ENCODE data around the gene KBTBD6.

Gene KBTBD6

DNA sequence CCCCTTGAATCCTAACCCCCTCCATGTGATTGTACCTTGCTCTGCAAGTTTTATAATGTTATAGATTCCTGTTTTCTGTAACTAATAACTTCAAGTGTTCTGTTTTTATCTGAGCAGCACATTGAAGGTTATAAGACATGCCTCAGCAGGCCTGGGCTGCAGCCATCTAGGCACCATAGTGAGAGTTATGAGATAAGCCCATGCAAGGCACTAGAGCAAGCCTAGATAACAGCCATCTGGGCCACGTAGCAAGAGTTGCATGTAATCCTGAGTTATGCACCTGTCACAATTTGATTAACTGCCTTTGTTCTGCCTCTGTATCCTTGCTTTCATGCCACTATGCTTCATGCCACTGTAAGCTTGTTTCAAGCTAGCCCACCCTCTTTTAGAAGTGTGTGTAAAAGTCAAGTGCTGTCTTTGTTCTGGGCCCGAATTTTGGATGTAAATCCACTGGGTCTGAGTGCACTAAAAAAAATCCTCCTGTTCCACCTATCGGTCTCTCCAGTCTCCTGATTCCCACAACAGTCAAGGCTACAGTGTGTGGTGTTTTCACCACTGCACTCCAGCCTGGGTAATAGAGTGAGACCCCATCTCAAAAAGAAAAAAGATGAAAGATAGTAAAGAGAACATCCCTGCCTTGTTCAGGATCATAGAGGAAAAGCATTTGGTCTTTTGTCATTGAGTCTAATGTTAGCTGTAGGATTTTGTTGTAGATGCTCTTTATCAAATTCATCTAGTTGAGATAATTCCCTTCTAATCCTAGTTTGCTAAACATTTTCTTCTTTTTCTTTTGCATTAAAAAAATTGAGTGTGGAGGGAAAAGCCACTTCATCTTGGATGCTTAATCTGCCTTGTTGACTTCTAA lies 16.0 kb upstream of the KBTBD6 start (continued):
- TF ChIP-seq, protein P1, sequence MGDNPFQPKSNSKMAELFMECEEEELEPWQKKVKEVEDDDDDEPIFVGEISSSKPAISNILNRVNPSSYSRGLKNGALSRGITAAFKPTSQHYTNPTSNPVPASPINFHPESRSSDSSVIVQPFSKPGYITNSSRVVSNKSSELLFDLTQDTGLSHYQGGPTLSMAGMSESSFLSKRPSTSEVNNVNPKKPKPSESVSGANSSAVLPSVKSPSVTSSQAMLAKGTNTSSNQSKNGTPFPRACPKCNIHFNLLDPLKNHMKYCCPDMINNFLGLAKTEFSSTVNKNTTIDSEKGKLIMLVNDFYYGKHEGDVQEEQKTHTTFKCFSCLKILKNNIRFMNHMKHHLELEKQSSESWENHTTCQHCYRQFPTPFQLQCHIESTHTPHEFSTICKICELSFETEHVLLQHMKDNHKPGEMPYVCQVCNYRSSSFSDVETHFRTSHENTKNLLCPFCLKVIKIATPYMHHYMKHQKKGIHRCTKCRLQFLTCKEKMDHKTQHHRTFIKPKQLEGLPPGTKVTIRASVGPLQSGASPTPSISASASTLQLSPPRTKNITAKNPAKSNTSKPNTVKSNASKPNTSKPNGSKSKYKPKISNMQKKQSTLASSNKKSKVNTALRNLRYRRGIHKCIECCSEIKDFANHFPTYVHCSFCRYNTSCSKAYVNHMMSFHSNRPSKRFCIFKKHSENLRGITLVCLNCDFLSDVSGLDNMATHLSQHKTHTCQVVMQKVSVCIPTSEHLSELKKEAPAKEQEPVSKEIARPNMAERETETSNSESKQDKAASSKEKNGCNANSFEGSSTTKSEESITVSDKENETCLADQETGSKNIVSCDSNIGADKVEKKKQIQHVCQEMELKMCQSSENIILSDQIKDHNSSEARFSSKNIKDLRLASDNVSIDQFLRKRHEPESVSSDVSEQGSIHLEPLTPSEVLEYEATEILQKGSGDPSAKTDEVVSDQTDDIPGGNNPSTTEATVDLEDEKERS (tag by site-specific recombination; IDR thresholded peaks at IDR 0.05) = peak; percentile 100
- TF ChIP-seq ZNF394 (tag by site-specific recombination; IDR thresholded peaks at IDR 0.05; ENCODE audit: borderline replicate concordance) = no peak
- TF ChIP-seq TRIM28 (IDR thresholded peaks at IDR 0.05; ENCODE audit: borderline replicate concordance, low read length) = no peak
- peak; percentile 92; the same call in 1 of the 2 replicates for TF ChIP-seq ZNF571 (tag by site-specific recombination; IDR thresholded peaks at IDR 0.05)
- no peak for TF ChIP-seq ZNF473 (tag by site-specific recombination; IDR thresholded peaks at IDR 0.05)
- peak; percentile 45; the same call in 1 of the 2 replicates for TF ChIP-seq ZNF2 (tag by site-specific recombination; IDR thresholded peaks at IDR 0.05)
- TF ChIP-seq, protein P2, sequence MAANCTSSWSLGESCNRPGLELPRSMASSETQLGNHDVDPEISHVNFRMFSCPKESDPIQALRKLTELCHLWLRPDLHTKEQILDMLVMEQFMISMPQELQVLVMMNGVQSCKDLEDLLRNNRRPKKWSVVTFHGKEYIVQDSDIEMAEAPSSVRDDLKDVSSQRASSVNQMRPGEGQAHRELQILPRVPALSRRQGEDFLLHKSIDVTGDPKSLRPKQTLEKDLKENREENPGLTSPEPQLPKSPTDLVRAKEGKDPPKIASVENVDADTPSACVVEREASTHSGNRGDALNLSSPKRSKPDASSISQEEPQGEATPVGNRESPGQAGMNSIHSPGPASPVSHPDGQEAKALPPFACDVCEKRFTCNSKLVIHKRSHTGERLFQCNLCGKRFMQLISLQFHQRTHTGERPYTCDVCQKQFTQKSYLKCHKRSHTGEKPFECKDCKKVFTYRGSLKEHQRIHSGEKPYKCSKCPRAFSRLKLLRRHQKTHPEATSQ (tag by site-specific recombination; IDR thresholded peaks at IDR 0.05) = 0 out of 2 replicates have a peak, but pooled peaks have one; percentile 76
- peak; percentile 94 for TF ChIP-seq ZNF658 (tag by site-specific recombination; IDR thresholded peaks at IDR 0.05)
- no peak for TF ChIP-seq ZNF404 (tag by site-specific recombination; IDR thresholded peaks at IDR 0.05)
- no peak for TF ChIP-seq HOXC10 (CRISPR knock-in tag; IDR thresholded peaks at IDR 0.05)
- TF ChIP-seq ZBTB20 (tag by site-specific recombination; IDR thresholded peaks at IDR 0.05) = no peak
- peak; percentile 37; the same call in 1 of the 2 replicates for TF ChIP-seq ZNF214 (tag by site-specific recombination; IDR thresholded peaks at IDR 0.05; ENCODE audit: borderline replicate concordance)
- peak; percentile 84; the same call in 1 of the 2 replicates for TF ChIP-seq GLI4 (tag by site-specific recombination; IDR thresholded peaks at IDR 0.05)
- no peak for TF ChIP-seq ZNF133 (tag by site-specific recombination; IDR thresholded peaks at IDR 0.05)
- TF ChIP-seq, protein P3, sequence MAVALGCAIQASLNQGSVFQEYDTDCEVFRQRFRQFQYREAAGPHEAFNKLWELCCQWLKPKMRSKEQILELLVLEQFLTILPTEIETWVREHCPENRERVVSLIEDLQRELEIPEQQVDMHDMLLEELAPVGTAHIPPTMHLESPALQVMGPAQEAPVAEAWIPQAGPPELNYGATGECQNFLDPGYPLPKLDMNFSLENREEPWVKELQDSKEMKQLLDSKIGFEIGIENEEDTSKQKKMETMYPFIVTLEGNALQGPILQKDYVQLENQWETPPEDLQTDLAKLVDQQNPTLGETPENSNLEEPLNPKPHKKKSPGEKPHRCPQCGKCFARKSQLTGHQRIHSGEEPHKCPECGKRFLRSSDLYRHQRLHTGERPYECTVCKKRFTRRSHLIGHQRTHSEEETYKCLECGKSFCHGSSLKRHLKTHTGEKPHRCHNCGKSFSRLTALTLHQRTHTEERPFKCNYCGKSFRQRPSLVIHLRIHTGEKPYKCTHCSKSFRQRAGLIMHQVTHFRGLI (tag by site-specific recombination; IDR thresholded peaks at IDR 0.05) = no peak
- TF ChIP-seq KLF7 (tag by site-specific recombination; IDR thresholded peaks at IDR 0.05; ENCODE audit: borderline replicate concordance) = no peak
- TF ChIP-seq, protein P4, sequence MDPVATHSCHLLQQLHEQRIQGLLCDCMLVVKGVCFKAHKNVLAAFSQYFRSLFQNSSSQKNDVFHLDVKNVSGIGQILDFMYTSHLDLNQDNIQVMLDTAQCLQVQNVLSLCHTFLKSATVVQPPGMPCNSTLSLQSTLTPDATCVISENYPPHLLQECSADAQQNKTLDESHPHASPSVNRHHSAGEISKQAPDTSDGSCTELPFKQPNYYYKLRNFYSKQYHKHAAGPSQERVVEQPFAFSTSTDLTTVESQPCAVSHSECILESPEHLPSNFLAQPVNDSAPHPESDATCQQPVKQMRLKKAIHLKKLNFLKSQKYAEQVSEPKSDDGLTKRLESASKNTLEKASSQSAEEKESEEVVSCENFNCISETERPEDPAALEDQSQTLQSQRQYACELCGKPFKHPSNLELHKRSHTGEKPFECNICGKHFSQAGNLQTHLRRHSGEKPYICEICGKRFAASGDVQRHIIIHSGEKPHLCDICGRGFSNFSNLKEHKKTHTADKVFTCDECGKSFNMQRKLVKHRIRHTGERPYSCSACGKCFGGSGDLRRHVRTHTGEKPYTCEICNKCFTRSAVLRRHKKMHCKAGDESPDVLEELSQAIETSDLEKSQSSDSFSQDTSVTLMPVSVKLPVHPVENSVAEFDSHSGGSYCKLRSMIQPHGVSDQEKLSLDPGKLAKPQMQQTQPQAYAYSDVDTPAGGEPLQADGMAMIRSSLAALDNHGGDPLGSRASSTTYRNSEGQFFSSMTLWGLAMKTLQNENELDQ (tag by site-specific recombination; IDR thresholded peaks at IDR 0.05; ENCODE audit: low read depth) = no peak
- no peak for TF ChIP-seq MZF1 (tag by site-specific recombination; IDR thresholded peaks at IDR 0.05; ENCODE audit: borderline replicate concordance)
- TF ChIP-seq, protein P5, sequence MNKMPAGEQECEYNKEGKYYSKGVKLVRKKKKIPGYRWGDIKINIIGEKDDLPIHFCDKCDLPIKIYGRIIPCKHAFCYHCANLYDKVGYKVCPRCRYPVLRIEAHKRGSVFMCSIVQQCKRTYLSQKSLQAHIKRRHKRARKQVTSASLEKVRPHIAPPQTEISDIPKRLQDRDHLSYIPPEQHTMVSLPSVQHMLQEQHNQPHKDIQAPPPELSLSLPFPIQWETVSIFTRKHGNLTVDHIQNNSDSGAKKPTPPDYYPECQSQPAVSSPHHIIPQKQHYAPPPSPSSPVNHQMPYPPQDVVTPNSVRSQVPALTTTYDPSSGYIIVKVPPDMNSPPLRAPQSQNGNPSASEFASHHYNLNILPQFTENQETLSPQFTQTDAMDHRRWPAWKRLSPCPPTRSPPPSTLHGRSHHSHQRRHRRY (tag by site-specific recombination; IDR thresholded peaks at IDR 0.05) = no peak
- no peak for TF ChIP-seq ZNF596 (tag by site-specific recombination; IDR thresholded peaks at IDR 0.05)
- TF ChIP-seq ZNF521 (tag by site-specific recombination; IDR thresholded peaks at IDR 0.05) = no peak
- TF ChIP-seq ZNF311 (tag by site-specific recombination; IDR thresholded peaks at IDR 0.05; ENCODE audit: borderline replicate concordance) = peak; percentile 99
- peak; percentile 61 for TF ChIP-seq ZNF121 (tag by site-specific recombination; IDR thresholded peaks at IDR 0.05)
- no peak for TF ChIP-seq ZBTB1 (tag by site-specific recombination; IDR thresholded peaks at IDR 0.05)
- TF ChIP-seq ZNF302 (tag by site-specific recombination; IDR thresholded peaks at IDR 0.05; ENCODE audit: low read depth) = no peak
- no peak for TF ChIP-seq PRDM1 (tag by site-specific recombination; IDR thresholded peaks at IDR 0.05)
- TF ChIP-seq EGR2 (tag by site-specific recombination; IDR thresholded peaks at IDR 0.05; ENCODE audit: low read depth) = no peak
- no peak for TF ChIP-seq REPIN1 (tag by site-specific recombination; IDR thresholded peaks at IDR 0.05; ENCODE audit: low read depth)
- peak; percentile 67; the same call in 1 of the 2 replicates for TF ChIP-seq ZNF416 (tag by site-specific recombination; IDR thresholded peaks at IDR 0.05)
- no peak for TF ChIP-seq ZNF660 (tag by site-specific recombination; IDR thresholded peaks at IDR 0.05)
